HL-60 (cell line): Measurements from ENCODE around the gene HSD11B1.

Experiments
- CTCF ChIP-seq: IDR thresholded peaks from one replicate; pipeline ENCODE4 v1.5.1; 2011; ENCODE audit warnings: low read length, control low read depth, inconsistent platforms; ENCODE audit not compliant: insufficient read depth
- POLR2AphosphoS5 ChIP-seq: IDR thresholded peaks from 2 replicates; pipeline ENCODE4 v1.6.1; 2012; ENCODE audit warnings: low read depth
- REST ChIP-seq: IDR thresholded peaks from 2 replicates; pipeline ENCODE4 v1.6.1; 2012; ENCODE audit warnings: low read depth; ENCODE audit not compliant: insufficient replicate concordance

- TF ChIP-seq CTCF (no peak), POLR2AphosphoS5 (no peak), REST (no peak)
These were observed 33.6 kb downstream of the HSD11B1 start for GRCh38 chr1:209738270-209738669.
